ENCODE results near the gene DCST2. TPM values are rescaled to one million over a fixed set of nuclear protein-coding genes. Genes with fewer than 3 reads are reported as not detected.

DCST2 gene
- total RNA-seq, 4 donors from 2014 or later = 0.90 to 4.2 (median 1.7) TPM

- WGBS, 2 donors = 42 to 58% methylated on average over 10 of the region's 10 CpGs
- H3K36me3 ChIP-seq = peaks cover 0 to 30% (median 11%) of the 10 kb centered on the region in 3 donors
- H3K9me3 ChIP-seq = no peaks in the 10 kb centered on the region
- peak overlapping the region; percentile 96 to 100 (median 99) for H3K27ac ChIP-seq
- DNase-seq (ENCODE audit: low spot score in 2 of 2) = peak in 1 of 2 donors; percentile 69
- H3K4me3 ChIP-seq = peak overlapping the region in 2 of 4 donors; percentile 36 to 51
- TF ChIP-seq CTCF (IDR thresholded peaks at IDR 0.05) (no peak), POLR2A (IDR thresholded peaks at IDR 0.05) (no peak), EP300 (IDR thresholded peaks at IDR 0.05) (no peak)
- no peaks in the 10 kb centered on the region for H3K27me3 ChIP-seq
- peaks cover 0 to 75% (median 47%) of the 10 kb centered on the region in 4 donors for H3K4me1 ChIP-seq
Observed at GRCh38 chr1:154971341-154971998, 62.1 kb downstream of the DCST2 start.

- TF ChIP-seq POLR2A (IDR thresholded peaks at IDR 0.05) = peak; percentile 91 to 92
- peak in 1 of 5 experiments; percentile 5 for TF ChIP-seq CTCF (IDR thresholded peaks at IDR 0.05)
- peak in 1 of 2 donors; percentile 89 for TF ChIP-seq EP300 (IDR thresholded peaks at IDR 0.05)
- peaks cover 0 to 68% (median 44%) of the 10 kb centered on the region in 4 donors for H3K4me1 ChIP-seq
- DNase-seq (ENCODE audit: low spot score in 2 of 2) = peak; percentile 90 to 93
Observed at GRCh38 chr1:154970631-154971340, 62.8 kb downstream of the DCST2 start, which contains the start of gene SHC1. Gene SHC1 (minus strand): TSS chr1:154970747. CDS start chr1:154970526, 221 bp downstream.

GRCh38 chr1:154969860-154970452 is 63.6 kb downstream of the DCST2 start:
- H3K4me1 ChIP-seq = peaks cover 0 to 68% (median 44%) of the 10 kb centered on the region in 4 donors
- H3K9me3 ChIP-seq = no peaks in the 10 kb centered on the region
- no peak for DNase-seq (ENCODE audit: low spot score in 2 of 2)
- no peaks in the 10 kb centered on the region for H3K27me3 ChIP-seq
- no peak for TF ChIP-seq CTCF (IDR thresholded peaks at IDR 0.05)
- no peak for TF ChIP-seq EP300 (IDR thresholded peaks at IDR 0.05)
- no peak for TF ChIP-seq POLR2A (IDR thresholded peaks at IDR 0.05)
- H3K4me3 ChIP-seq = peak overlapping the region; percentile 26 to 51 (median 42)
- 9 to 18% methylated on average over 16 to 22 of the region's 22 CpGs for WGBS, 2 donors
- H3K36me3 ChIP-seq = peaks cover 0 to 45% (median 21%) of the 10 kb centered on the region in 3 donors
- peak overlapping the region; percentile 96 to 100 (median 99) for H3K27ac ChIP-seq

More at GRCh38 chr1:154970631-154971340, 62.8 kb downstream of the DCST2 start, which contains the start of gene SHC1:
- Histone ChIP-seq H3K4me3 (peak within 1 kb of the TSS; percentile 26 to 51 (median 42)), H3K27ac (peak within 1 kb of the TSS; percentile 96 to 100 (median 99)), H3K36me3 (peaks cover 0 to 37% (median 17%) of the 10 kb centered on the region in 3 donors), H3K9me3 (no peaks in the 10 kb centered on the region), H3K27me3 (no peaks in the 10 kb centered on the region)
- 6 to 7% methylated on average over 11 to 13 of the region's 15 CpGs for WGBS, 2 donors

- no peak for TF ChIP-seq CTCF (IDR thresholded peaks at IDR 0.05)
- TF ChIP-seq POLR2A (IDR thresholded peaks at IDR 0.05) = no peak
- TF ChIP-seq EP300 (IDR thresholded peaks at IDR 0.05) = no peak
Observed at GRCh38 chr1:154969246-154969645, 64.3 kb downstream of the DCST2 start.

More at GRCh38 chr1:154969246-154969645, 64.3 kb downstream of the DCST2 start:
- 24 to 51% methylated on average over 5 of the region's 5 CpGs for WGBS, 2 donors
- Histone ChIP-seq H3K9me3 (no peaks in the 10 kb centered on the region), H3K4me1 (peaks cover 0 to 73% (median 44%) of the 10 kb centered on the region in 4 donors), H3K27me3 (no peaks in the 10 kb centered on the region), H3K36me3 (peaks cover 0 to 52% (median 21%) of the 10 kb centered on the region in 3 donors), H3K4me3 (peak overlapping the region in 1 of 4 donors; percentile 51), H3K27ac (peak overlapping the region; percentile 96 to 100 (median 99))
- no peak for DNase-seq (ENCODE audit: low spot score in 2 of 2)
